GM18502 (cell line): ENCODE results near the gene CHRD.

Experiments
- ATAC-seq: cut with Tn5 transposase; IDR thresholded peaks from one replicate; pipeline ENCODE4 v1.9.1; 2021; ENCODE audit warnings: mild to moderate bottlenecking; ENCODE audit not compliant: unreplicated experiment, poor library complexity

CHRD gene

GRCh38 chr3:184345317-184346144 lies 34.3 kb upstream of the CHRD start:
- ATAC-seq = no peak

- no peak for ATAC-seq
Observed at GRCh38 chr3:184346480-184347190, 33.2 kb upstream of the CHRD start.

- no peak for ATAC-seq
Observed at GRCh38 chr3:184347321-184348056, 32.4 kb upstream of the CHRD start.

DNA sequence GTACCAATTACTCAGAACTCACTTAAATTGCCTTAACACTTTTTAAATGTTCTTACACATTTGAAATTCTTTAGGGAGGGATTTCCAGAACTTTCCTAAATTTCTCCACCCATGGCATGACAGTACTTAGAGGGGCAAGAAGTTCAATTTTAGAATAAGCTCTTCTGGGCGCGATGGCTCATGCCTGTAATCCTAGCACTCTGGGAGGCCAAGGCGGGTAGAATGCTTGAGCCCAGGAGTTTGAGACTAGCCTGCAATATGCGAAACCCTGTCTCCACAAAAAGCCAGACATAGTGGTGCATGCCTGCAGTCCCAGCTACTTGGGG lies 31.8 kb upstream of the CHRD start:
- no peak for ATAC-seq

- no peak for ATAC-seq
Observed at GRCh38 chr3:184349563-184350470, 30.0 kb upstream of the CHRD start.

GRCh38 chr3:184350618-184351017 lies 29.2 kb upstream of the CHRD start:
- ATAC-seq = no peak

DNA sequence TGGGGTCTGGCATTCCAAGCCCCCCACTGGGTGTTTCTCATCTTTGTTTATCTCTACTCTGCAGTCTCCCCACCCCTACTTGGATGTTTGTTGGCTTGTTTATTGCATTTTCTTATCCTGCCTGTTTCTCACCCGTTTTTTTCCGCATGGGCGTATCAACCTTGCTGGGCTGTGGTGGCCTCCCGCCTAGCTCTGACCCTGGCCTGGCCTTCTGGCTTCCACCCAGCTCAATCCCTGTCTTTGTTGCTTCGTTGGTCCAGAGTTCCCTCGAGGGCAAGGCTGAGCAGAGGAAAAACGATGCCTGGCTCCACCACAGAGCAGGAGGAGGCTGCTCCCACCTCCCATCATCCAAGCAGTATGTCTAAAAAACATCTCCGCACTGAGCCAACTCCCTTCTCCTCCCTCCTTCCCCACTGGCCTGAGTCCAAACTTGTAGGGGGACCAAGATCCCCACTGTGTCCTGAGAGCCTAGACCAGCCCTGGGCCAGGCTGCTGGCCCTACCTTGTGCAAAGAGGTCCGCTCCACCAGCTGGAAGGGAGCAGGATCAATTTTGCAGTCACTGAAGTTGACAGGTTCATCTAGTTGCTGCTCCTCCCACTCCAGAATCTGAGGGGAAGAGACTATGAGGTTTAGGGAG lies 28.2 kb upstream of the CHRD start:
- ATAC-seq = no peak

GRCh38 chr3:184352149-184352785 lies 27.6 kb upstream of the CHRD start:
- no peak for ATAC-seq

DNA sequence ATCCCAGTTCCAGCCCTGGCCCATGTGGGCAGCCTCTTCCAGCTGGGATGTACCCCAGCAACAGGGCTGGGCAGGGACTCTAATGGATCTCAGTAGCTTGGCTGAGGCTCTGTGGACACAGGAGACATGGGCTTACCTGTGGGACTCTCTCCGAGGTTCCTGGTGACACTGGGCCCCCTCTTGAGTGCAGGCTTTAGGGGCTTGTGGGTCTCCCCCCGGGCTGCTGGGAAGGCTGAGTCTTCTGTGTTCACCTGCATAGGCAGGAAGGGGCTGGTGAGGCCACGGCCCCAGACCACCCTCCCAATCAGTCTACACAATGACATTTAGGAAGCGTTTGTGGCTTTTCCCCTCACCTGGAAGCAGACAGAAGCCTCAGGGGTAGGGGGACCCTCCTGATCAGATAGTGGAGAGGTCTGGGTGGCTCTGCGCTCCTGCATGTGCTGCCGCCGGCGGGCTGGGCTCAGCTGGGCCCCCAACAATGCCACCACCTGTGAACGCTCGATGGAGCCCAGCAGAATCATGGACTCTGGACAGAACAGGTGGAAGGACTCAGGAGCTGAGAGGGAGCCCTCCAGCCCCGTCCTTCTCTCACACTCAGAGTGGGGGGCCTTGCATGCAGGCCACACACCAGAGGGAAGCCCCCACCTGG lies 26.8 kb upstream of the CHRD start:
- ATAC-seq = no peak

GRCh38 chr3:184353546-184353941 lies 26.3 kb upstream of the CHRD start:
- ATAC-seq = no peak

- ATAC-seq = no peak
Observed at GRCh38 chr3:184354121-184354728, 25.6 kb upstream of the CHRD start.

DNA sequence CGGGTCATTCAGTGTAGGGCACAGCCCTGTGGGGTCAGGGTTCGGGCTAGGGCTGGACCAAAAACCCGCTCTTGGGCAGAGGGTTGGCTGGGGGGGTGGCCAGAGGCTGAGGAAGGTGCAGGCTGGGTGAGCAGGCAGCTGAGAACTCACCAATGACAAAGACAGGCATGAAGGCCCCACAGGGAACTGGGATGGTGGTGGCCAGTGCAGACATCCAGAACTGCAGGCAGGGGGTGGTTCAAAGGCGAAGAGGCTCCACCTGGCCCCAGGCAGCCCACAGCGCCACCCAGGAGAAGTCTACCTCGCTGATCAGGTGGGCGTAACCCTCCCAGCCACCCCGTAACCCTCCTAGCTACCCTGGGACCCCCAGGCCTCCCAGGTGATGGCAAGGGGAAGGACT lies 25.1 kb upstream of the CHRD start:
- no peak for ATAC-seq

DNA sequence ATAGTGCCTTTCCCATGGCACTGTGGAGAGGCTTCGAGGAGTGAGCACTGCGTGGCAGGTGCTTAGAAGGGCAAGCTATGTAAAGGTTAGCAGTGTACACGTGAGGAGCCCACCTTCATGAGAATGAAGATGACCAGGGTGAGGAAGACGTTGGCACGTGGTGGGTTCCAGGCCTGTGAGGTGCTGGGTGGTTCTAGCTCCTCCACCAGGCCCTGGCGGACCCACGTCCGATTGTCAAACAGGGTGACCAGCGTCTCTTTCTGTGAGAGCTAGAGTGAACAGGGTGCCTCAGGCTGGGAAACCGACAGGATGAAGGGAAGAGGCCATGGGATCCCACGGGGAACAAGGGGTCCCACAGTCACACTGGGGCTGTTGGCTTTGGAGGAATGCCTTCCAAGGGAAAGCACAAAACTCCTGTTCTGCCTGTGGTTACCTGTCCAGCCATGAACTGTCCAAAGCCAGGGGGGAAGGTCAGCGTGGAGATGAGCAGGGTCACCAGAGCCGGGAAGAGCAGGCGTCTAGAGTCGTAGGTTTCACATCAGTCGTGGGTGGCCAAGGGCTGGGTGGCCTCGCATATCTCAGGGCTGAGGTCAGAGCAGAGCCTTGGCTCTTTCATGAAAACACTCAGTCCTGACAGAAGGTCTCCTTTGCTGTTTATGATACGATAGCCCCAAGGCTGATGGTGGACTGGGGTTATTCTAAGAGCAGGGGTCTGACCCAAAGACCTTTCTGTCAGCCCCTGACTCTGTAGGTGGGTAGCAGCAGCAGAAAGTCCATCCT lies 24.4 kb upstream of the CHRD start:
- no peak for ATAC-seq

GRCh38 chr3:184357248-184358123 lies 22.4 kb upstream of the CHRD start:
- ATAC-seq = no peak

DNA sequence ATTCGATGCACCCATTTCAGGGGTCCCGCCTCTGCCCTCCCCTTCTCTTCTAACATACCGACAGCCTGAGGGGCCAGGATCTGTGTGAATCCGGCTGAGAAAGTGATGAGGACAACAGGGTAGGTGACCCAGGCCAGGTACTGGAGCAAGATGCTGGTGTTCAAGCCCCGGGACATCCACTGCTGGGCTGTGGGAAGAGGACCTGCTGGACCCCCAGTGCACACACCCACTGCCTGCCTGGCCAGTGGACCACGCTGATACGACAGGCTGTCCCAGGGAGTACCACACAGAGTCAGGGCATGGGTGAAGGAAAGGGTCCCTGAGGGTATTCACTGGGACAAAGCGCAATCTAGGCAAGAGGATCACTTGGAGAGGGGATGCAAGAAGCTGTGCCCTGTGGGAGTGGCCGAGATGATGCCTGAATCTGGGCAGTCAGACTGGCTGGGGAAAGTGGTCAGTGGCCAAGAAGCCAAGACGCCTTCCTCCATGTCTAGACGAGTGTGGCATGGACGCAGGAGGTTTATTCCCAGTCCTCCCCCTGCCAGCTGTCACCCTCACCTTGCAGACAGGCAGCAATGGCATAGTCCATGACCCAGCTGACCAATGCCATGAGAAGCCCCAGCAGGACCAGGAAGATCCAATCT lies 21.6 kb upstream of the CHRD start:
- no peak for ATAC-seq

DNA sequence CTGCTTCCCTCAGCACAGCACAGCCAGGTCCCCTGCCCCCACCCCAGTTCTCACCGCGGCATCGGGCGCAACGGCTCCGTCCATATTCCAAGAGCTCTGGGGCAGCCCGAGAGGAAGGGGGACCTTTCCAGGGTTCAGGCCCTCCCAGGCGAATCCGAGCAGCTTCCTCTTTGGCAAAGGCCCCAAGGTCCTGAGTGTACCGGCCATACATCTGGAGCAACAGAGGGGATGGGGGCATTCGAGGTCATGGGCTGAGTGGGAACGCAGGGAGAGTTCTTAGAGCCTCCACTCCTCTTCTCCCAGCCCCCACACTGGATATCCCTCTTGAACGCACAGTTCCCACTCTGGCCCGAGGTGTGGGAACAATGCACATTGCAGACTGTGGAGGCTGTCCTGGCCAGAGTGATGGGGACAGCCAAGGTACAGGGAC lies 20.9 kb upstream of the CHRD start:
- no peak for ATAC-seq
